Endodermal cell (in vitro differentiated cells): ENCODE data around the gene CCKAR. TPM values are rescaled to one million over a fixed set of nuclear protein-coding genes. Genes with fewer than 3 reads are reported as not detected.

Source experiments
- DNase-seq: peaks from one replicate; pipeline ENCODE4 v3.0.0-alpha.2; 2017
- H3K27ac ChIP-seq: 2 replicates; pipeline ENCODE4 v1.5.1; 2013; ENCODE audit warnings: mild to moderate bottlenecking, low read depth, low read length, moderate library complexity
- H3K27me3 ChIP-seq: 2 replicates; pipeline ENCODE4 v1.6.1; 2013; ENCODE audit warnings: mild to moderate bottlenecking, low read length, moderate library complexity; ENCODE audit not compliant: insufficient read depth, control insufficient read depth, poor library complexity, severe bottlenecking
- H3K36me3 ChIP-seq: 2 replicates; pipeline ENCODE4 v1.7.0; 2013; ENCODE audit warnings: mild to moderate bottlenecking, low read length, moderate library complexity; ENCODE audit not compliant: control insufficient read depth, insufficient read depth
- H3K4me1 ChIP-seq: one replicate; pipeline ENCODE4 v1.7.0; 2013; ENCODE audit warnings: low read length; ENCODE audit not compliant: control insufficient read depth, insufficient read depth
- H3K4me3 ChIP-seq: 2 replicates; pipeline ENCODE4 v1.5.1; 2013; ENCODE audit warnings: mild to moderate bottlenecking, low read length, moderate library complexity
- H3K9ac ChIP-seq: 2 replicates; pipeline ENCODE4 v1.6.1; 2013; ENCODE audit warnings: mild to moderate bottlenecking, low read length, moderate library complexity; ENCODE audit not compliant: poor library complexity, severe bottlenecking; ENCODE audit errors: extremely low read depth
- H3K9me3 ChIP-seq: 2 replicates; pipeline ENCODE4 v1.6.1; 2013; ENCODE audit warnings: mild to moderate bottlenecking, low read length, moderate library complexity; ENCODE audit not compliant: control insufficient read depth
- H3K27ac Mint-ChIP-seq: 2 replicates; pipeline ENCODE4 v1.8.0; 2020; ENCODE audit warnings: mixed read lengths
- H3K27me3 Mint-ChIP-seq: 2 replicates; pipeline ENCODE4 v1.8.0; 2021; ENCODE audit warnings: mild to moderate bottlenecking, mixed read lengths; ENCODE audit not compliant: insufficient read depth
- H3K36me3 Mint-ChIP-seq: 2 replicates; pipeline ENCODE4 v1.8.0; 2020; ENCODE audit warnings: low read depth, mixed read lengths
- H3K4me1 Mint-ChIP-seq: 2 replicates; pipeline ENCODE4 v1.8.0; 2020; ENCODE audit warnings: mixed read lengths
- H3K4me3 Mint-ChIP-seq: 2 replicates; pipeline ENCODE4 v1.8.0; 2020; ENCODE audit warnings: mild to moderate bottlenecking, moderate library complexity, mixed read lengths
- H3K9me3 Mint-ChIP-seq: 2 replicates; pipeline ENCODE4 v1.8.0; 2020; ENCODE audit warnings: mild to moderate bottlenecking, mixed read lengths
- CTCF ChIP-seq: fragments of 200-600 bp; sonication (generic); conservative IDR thresholded peaks from 2 replicates; pipeline ENCODE4 v1.5.0; 2021; ENCODE audit warnings: antibody characterized with exemption, mild to moderate bottlenecking
- WGBS, 2 experiments: methylation state at CpG; one replicate each; pipeline versions ENCODE4 v1.1.5 to v1.1.7; 2013; ENCODE audit warnings: missing lambda C conversion rate in 2 of 2, mixed read lengths in 1 of 2; ENCODE audit not compliant: insufficient coverage in 1 of 2, insufficient read length in 1 of 2; 5-methylcytosine and 5-hydroxymethylcytosine counted together
- total RNA-seq, 2 donors: library from RNA; stranded (reverse); fragmentation: NEBNext Ultra II Directional in 1 of 2; extraction: Animal tissue kit (Norgen Biotek cat#: 25700) in 1 of 2; gene quantifications; 2 replicates in 1 of 2; 3 replicates in 1 of 2; pipeline ENCODE4 v1.2.1, GENCODE V29; 2021

Gene CCKAR
- total RNA-seq, 2 donors from 2014 or later: not detected

- Mint-ChIP-seq H3K4me1 (peaks cover 19% of the 10 kb centered on the region), H3K27ac (no peak overlapping the region), H3K27me3 (peaks cover 11% of the 10 kb centered on the region), H3K9me3 (no peaks in the 10 kb centered on the region), H3K36me3 (no peaks in the 10 kb centered on the region), H3K4me3 (no peak overlapping the region)
- 68 to 84% methylated on average over 5 to 7 of the region's 7 CpGs for WGBS, 2 experiments
- no peaks in the 10 kb centered on the region for H3K4me1 ChIP-seq
- H3K27ac ChIP-seq: no peak overlapping the region
- H3K9ac ChIP-seq: no peak overlapping the region
- peaks cover 15% of the 10 kb centered on the region for H3K27me3 ChIP-seq
- TF ChIP-seq CTCF: no peak
- no peaks in the 10 kb centered on the region for H3K9me3 ChIP-seq
- DNase-seq: no peak
- H3K4me3 ChIP-seq: no peak overlapping the region
- H3K36me3 ChIP-seq: no peaks in the 10 kb centered on the region
Observed at GRCh38 chr4:26485684-26486083, 4.6 kb downstream of the CCKAR start.

- Histone ChIP-seq H3K27ac (no peak overlapping the region), H3K27me3 (peaks cover 15% of the 10 kb centered on the region), H3K4me1 (no peaks in the 10 kb centered on the region), H3K36me3 (no peaks in the 10 kb centered on the region), H3K4me3 (no peak overlapping the region), H3K9ac (no peak overlapping the region), H3K9me3 (no peaks in the 10 kb centered on the region)
- H3K27me3 Mint-ChIP-seq: peaks cover 11% of the 10 kb centered on the region
- no peak for TF ChIP-seq CTCF
- DNase-seq: no peak
- no peaks in the 10 kb centered on the region for H3K36me3 Mint-ChIP-seq
- no peak overlapping the region for H3K27ac Mint-ChIP-seq
- WGBS, 2 experiments: 81 to 84% methylated on average over 3 to 5 of the region's 5 CpGs
- H3K4me1 Mint-ChIP-seq: peaks cover 14% of the 10 kb centered on the region
- no peaks in the 10 kb centered on the region for H3K9me3 Mint-ChIP-seq
- no peak overlapping the region for H3K4me3 Mint-ChIP-seq
Observed at GRCh38 chr4:26484516-26484915, 5.8 kb downstream of the CCKAR start.

GRCh38 chr4:26484032-26484515 lies 6.2 kb downstream of the CCKAR start:
- no peak overlapping the region for H3K27ac ChIP-seq
- no peak for TF ChIP-seq CTCF
- peaks cover 7% of the 10 kb centered on the region for H3K27me3 Mint-ChIP-seq
- H3K4me3 ChIP-seq: no peak overlapping the region
- no peaks in the 10 kb centered on the region for H3K36me3 Mint-ChIP-seq
- no peaks in the 10 kb centered on the region for H3K4me1 ChIP-seq
- no peaks in the 10 kb centered on the region for H3K36me3 ChIP-seq
- no peak overlapping the region for H3K27ac Mint-ChIP-seq
- H3K9me3 Mint-ChIP-seq: no peaks in the 10 kb centered on the region
- WGBS, 2 experiments: 97 to 100% methylated on average over 1 to 2 of the region's 2 CpGs
- no peaks in the 10 kb centered on the region for H3K9me3 ChIP-seq
- DNase-seq: no peak
- H3K4me3 Mint-ChIP-seq: no peak overlapping the region
- H3K27me3 ChIP-seq: peaks cover 11% of the 10 kb centered on the region
- H3K4me1 Mint-ChIP-seq: peaks cover 14% of the 10 kb centered on the region
- no peak overlapping the region for H3K9ac ChIP-seq
